ENCODE results near the gene TRIM69. TPM values are rescaled to one million over a fixed set of nuclear protein-coding genes. Genes with fewer than 3 reads are reported as not detected.

TRIM69 gene
- total RNA-seq, 6 donors from 2014 or later: 10.3 to 29.3 (median 18.3) TPM

DNA sequence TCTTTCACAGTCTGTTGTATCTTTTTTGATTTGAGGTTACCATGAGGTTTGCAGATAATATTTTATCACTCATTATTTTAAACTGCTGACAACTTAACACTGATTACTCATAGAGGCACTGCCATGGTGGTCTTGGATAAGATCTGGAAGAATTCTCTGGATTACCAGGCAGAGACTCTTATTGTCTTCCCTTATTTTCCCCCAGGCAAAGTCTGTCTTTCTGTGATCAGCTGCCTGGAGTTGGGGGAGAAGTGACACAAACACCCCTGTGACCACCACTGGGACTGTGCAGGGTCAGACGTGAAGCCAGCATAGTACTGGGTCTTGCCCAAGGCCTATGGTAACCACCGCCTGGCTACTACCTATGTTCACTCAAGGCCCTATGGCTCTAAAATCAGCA is 29.9 kb upstream of the TRIM69 start:
- no peaks in the 10 kb centered on the region for H3K36me3 ChIP-seq
- TF ChIP-seq POLR2AphosphoS5 (IDR thresholded peaks at IDR 0.05): no peak
- no peak for TF ChIP-seq EP300 (IDR thresholded peaks at IDR 0.05)
- no peak for TF ChIP-seq POLR2A (IDR thresholded peaks at IDR 0.05)
- TF ChIP-seq, protein P1, sequence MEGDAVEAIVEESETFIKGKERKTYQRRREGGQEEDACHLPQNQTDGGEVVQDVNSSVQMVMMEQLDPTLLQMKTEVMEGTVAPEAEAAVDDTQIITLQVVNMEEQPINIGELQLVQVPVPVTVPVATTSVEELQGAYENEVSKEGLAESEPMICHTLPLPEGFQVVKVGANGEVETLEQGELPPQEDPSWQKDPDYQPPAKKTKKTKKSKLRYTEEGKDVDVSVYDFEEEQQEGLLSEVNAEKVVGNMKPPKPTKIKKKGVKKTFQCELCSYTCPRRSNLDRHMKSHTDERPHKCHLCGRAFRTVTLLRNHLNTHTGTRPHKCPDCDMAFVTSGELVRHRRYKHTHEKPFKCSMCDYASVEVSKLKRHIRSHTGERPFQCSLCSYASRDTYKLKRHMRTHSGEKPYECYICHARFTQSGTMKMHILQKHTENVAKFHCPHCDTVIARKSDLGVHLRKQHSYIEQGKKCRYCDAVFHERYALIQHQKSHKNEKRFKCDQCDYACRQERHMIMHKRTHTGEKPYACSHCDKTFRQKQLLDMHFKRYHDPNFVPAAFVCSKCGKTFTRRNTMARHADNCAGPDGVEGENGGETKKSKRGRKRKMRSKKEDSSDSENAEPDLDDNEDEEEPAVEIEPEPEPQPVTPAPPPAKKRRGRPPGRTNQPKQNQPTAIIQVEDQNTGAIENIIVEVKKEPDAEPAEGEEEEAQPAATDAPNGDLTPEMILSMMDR (IDR thresholded peaks at IDR 0.05): no peak
- peak overlapping the region in 3 of 4 donors; percentile 48 to 59 (median 55) for H3K27ac ChIP-seq
- DNase-seq: no peak
- 95% methylated on average over 2 of the region's 2 CpGs; no CpG with 5 or more reads in 1 of the 2 donors for WGBS, 2 donors
- ATAC-seq (ENCODE audit: low FRiP score in 2 of 2): no peak
- H3K4me3 ChIP-seq: no peak overlapping the region
- H3K27me3 ChIP-seq: no peaks in the 10 kb centered on the region
- H3K9me3 ChIP-seq: no peaks in the 10 kb centered on the region
- H3K4me1 ChIP-seq: peaks cover 3 to 21% (median 14%) of the 10 kb centered on the region in 4 donors

DNA sequence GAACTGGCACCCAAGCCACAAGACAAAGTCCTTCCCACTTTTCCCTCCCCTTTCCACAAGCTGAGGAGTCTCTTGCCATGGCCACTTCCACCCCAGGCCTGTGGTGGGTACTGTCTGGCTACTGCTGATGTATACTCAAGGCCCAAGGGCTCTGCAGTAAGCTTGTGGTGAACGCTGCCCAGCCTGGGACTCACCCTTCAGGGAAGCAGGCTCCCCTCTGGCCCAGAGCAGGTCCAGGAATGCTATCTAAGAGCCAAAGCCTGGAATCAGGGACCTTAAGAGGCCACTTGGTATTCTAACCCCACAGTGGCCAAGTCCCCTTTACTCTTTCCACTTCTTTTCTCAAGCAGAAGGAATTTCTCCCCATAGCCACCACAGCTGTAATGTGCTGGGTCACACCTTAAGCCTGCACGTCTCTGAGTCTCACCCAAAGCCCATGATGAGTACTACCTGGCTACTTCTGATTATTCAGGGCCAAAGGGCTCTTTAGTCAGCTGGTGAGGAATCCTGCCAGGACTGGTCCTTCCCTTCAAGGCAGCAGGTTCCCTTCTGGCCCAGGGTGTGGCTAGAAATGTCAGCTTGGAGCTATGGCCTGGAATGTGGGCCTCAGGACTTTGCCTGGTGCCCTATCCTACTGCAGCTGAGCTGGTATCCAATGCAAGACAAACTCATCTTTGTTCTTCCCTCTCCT is 29.2 kb upstream of the TRIM69 start:
- Histone ChIP-seq H3K27ac (peak overlapping the region in 3 of 4 donors; percentile 48 to 59 (median 55)), H3K27me3 (no peaks in the 10 kb centered on the region), H3K9me3 (no peaks in the 10 kb centered on the region), H3K36me3 (no peaks in the 10 kb centered on the region), H3K4me3 (no peak overlapping the region), H3K4me1 (peaks cover 3 to 21% (median 14%) of the 10 kb centered on the region in 4 donors)
- DNase-seq (peak in 1 of 2 donors; percentile 83), ATAC-seq (ENCODE audit: low FRiP score in 2 of 2) (no peak)
- 57 to 66% methylated on average over 1 to 2 of the region's 2 CpGs for WGBS, 2 donors
- TF ChIP-seq EP300 (IDR thresholded peaks at IDR 0.05) (no peak), POLR2AphosphoS5 (IDR thresholded peaks at IDR 0.05) (peak in 1 of 2 donors; percentile 16)

DNA sequence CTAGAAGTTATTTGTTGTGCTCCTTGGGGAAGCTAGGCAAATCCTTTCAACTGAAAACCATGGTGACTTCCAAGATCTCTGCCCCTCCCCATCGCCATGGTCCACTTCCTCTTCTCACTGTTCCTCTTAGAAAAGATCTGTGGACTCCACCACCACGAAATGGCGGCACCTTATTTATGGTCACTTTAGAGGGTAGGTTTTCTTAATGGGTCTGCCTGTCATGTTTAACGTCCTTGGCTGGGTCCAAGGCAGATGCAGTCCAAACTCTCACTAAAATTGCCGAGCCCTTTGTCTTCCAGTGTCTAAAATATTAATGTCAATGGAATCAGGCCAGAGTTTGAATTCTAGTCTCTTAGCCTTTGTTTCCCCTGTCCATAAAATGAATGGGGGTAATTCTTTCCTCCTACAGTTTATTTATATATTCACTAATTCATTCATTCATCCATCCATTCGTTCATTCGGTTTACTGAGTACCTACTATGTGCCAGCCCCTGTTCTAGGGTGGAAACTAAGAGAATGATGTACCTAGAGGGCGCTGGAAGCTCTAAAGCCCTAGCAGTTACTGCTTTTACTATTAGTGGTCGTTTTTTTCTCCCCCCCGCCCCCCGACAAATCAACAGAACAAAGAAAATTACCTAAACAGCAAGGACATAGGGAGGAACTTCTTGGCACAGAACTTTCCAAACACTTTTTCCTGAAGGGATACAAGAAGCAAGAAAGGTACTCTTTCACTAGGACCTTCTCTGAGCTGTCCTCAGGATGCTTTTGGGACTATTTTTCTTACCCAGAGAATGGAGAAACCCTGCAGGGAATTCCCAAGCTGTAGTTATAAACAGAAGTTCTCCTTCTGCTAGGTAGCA is 25.9 kb upstream of the TRIM69 start:
- ATAC-seq (ENCODE audit: low FRiP score in 2 of 2) (no peak), DNase-seq (peak in 1 of 2 donors; percentile 71)
- Histone ChIP-seq H3K36me3 (peaks cover under 1 to 12% (median 4%) of the 10 kb centered on the region in 4 donors), H3K9me3 (no peaks in the 10 kb centered on the region), H3K27ac (peak overlapping the region; percentile 99 to 100 (median 100)), H3K27me3 (no peaks in the 10 kb centered on the region), H3K4me3 (peak overlapping the region; percentile 61 to 87 (median 68)), H3K4me1 (peaks cover 21 to 47% (median 34%) of the 10 kb centered on the region in 4 donors)
- 13 to 22% methylated on average over 11 of the region's 11 CpGs for WGBS, 2 donors
- TF ChIP-seq, protein P1 (IDR thresholded peaks at IDR 0.05): peak in 4 of 6 experiments; percentile 5 to 9 (median 8)
- TF ChIP-seq POLR2A (IDR thresholded peaks at IDR 0.05) (peak in 1 of 4 donors; percentile 47), EP300 (IDR thresholded peaks at IDR 0.05) (no peak), POLR2AphosphoS5 (IDR thresholded peaks at IDR 0.05) (peak; percentile 31 to 51)

DNA sequence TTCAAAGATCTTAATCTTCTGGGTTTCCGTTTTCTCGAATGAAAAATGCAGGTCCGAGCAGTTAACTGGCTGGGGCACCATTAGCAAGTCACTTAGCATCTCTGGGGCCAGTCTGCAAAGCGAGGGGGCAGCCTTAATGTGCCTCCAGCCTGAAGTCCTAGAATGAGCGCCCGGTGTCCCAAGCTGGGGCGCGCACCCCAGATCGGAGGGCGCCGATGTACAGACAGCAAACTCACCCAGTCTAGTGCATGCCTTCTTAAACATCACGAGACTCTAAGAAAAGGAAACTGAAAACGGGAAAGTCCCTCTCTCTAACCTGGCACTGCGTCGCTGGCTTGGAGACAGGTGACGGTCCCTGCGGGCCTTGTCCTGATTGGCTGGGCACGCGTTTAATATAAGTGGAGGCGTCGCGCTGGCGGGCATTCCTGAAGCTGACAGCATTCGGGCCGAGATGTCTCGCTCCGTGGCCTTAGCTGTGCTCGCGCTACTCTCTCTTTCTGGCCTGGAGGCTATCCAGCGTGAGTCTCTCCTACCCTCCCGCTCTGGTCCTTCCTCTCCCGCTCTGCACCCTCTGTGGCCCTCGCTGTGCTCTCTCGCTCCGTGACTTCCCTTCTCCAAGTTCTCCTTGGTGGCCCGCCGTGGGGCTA is 25.1 kb upstream of the TRIM69 start, which contains the start of the genes B2M and PATL2:
Gene B2M (plus strand): TSS at position 422 of the 647 bp plus-strand sequence. CDS start 30 bp downstream, at position 452.
Gene PATL2 (minus strand): TSS at position 228 of the 647 bp plus-strand sequence. CDS start 34,833 bp downstream, outside the sequence.
- 0 to 1% methylated on average over 29 to 36 of the region's 37 CpGs for WGBS, 2 donors
- H3K36me3 ChIP-seq: peaks cover 8 to 20% (median 12%) of the 10 kb centered on the region in 4 donors
- no peaks in the 10 kb centered on the region for H3K27me3 ChIP-seq
- peak; percentile 91 to 95 for DNase-seq
- H3K27ac ChIP-seq: peak within 1 kb of the TSS; percentile 99 to 100 (median 100)
- no peaks in the 10 kb centered on the region for H3K9me3 ChIP-seq
- TF ChIP-seq EP300 (IDR thresholded peaks at IDR 0.05): peak in 1 of 4 donors; percentile 95
- TF ChIP-seq POLR2AphosphoS5 (IDR thresholded peaks at IDR 0.05): peak; percentile 100
- TF ChIP-seq POLR2A (IDR thresholded peaks at IDR 0.05): peak; percentile 99 to 100 (median 100)
- TF ChIP-seq, protein P1 (IDR thresholded peaks at IDR 0.05): peak in 2 of 6 experiments; percentile 15 to 24
- H3K4me1 ChIP-seq: peaks cover 28 to 55% (median 41%) of the 10 kb centered on the region in 4 donors
- peak within 1 kb of the TSS; percentile 67 to 87 (median 68) for H3K4me3 ChIP-seq
- peak; percentile 95 to 96 for ATAC-seq (ENCODE audit: low FRiP score in 2 of 2)
